RWPE2 (cell line): ENCODE data around the gene KIF1B.

ENCODE experiments used
- ATAC-seq: fragments of 200-7000 bp; cut with Tn5 transposase; 3 replicates; pipeline ENCODE4 v1.9.1; 2021; ENCODE audit warnings: low read depth
- DNase-seq: peaks from one replicate; pipeline ENCODE4 v3.0.0-alpha.2; 2020; ENCODE audit warnings: low spot score
- H3K27ac ChIP-seq: fragments of 450-650 bp; 2 replicates; pipeline ENCODE4 v1.5.1; 2017; ENCODE audit warnings: mild to moderate bottlenecking; ENCODE audit not compliant: poor library complexity, severe bottlenecking
- H3K27me3 ChIP-seq: fragments of 250-450 bp; sonication (Bioruptor Pico); 2 replicates; pipeline ENCODE4 v1.5.1; 2021; ENCODE audit warnings: mild to moderate bottlenecking, moderate library complexity; ENCODE audit not compliant: insufficient read depth, poor library complexity, severe bottlenecking
- H3K36me3 ChIP-seq: fragments of 250-450 bp; sonication (Bioruptor Pico); 2 replicates; pipeline ENCODE4 v1.5.1; 2020; ENCODE audit warnings: low read depth, mild to moderate bottlenecking, moderate library complexity
- H3K4me1 ChIP-seq: fragments of 250-450 bp; sonication (Bioruptor Pico); 2 replicates; pipeline ENCODE4 v1.5.1; 2021; ENCODE audit warnings: mild to moderate bottlenecking, moderate library complexity; ENCODE audit not compliant: insufficient read depth, poor library complexity, severe bottlenecking
- H3K4me3 ChIP-seq: fragments of 250-450 bp; sonication (Bioruptor Pico); 2 replicates; pipeline ENCODE4 v1.5.1; 2021; ENCODE audit warnings: mild to moderate bottlenecking, moderate library complexity; ENCODE audit not compliant: severe bottlenecking
- H3K9me3 ChIP-seq: fragments of 250-450 bp; sonication (Bioruptor Pico); 2 replicates; pipeline ENCODE4 v1.5.1; 2021; ENCODE audit warnings: mild to moderate bottlenecking, moderate library complexity; ENCODE audit not compliant: severe bottlenecking
- CTCF ChIP-seq: fragments of 450-650 bp; IDR thresholded peaks from one replicate; pipeline ENCODE4 v1.5.1; 2017; ENCODE audit warnings: mild to moderate bottlenecking, moderate library complexity; ENCODE audit not compliant: poor library complexity, severe bottlenecking

Gene KIF1B

GRCh38 chr1:10271090-10271489 lies 60.7 kb downstream of the KIF1B start:
- Histone ChIP-seq H3K36me3 (peaks cover 60% of the 10 kb centered on the region), H3K27ac (no peak overlapping the region), H3K27me3 (no peaks in the 10 kb centered on the region), H3K4me1 (no peaks in the 10 kb centered on the region), H3K4me3 (no peak overlapping the region), H3K9me3 (no peaks in the 10 kb centered on the region)
- ATAC-seq (no peak), DNase-seq (no peak)
- TF ChIP-seq CTCF = no peak

- Histone ChIP-seq H3K27ac (no peak overlapping the region), H3K9me3 (no peaks in the 10 kb centered on the region), H3K36me3 (peaks cover 66% of the 10 kb centered on the region), H3K27me3 (no peaks in the 10 kb centered on the region), H3K4me3 (no peak overlapping the region), H3K4me1 (no peaks in the 10 kb centered on the region)
- DNase-seq (no peak), ATAC-seq (no peak)
- TF ChIP-seq CTCF = no peak
These were observed 61.5 kb downstream of the KIF1B start for GRCh38 chr1:10271869-10272268.

- Histone ChIP-seq H3K27me3 (no peaks in the 10 kb centered on the region), H3K36me3 (peaks cover 67% of the 10 kb centered on the region), H3K4me1 (no peaks in the 10 kb centered on the region), H3K4me3 (no peak overlapping the region), H3K9me3 (no peaks in the 10 kb centered on the region), H3K27ac (no peak overlapping the region)
- DNase-seq (no peak), ATAC-seq (no peak)
- no peak for TF ChIP-seq CTCF
These were observed 61.9 kb downstream of the KIF1B start for GRCh38 chr1:10272274-10272673.

- Histone ChIP-seq H3K27me3 (no peaks in the 10 kb centered on the region), H3K4me3 (no peak overlapping the region), H3K27ac (no peak overlapping the region), H3K4me1 (no peaks in the 10 kb centered on the region), H3K36me3 (peaks cover 58% of the 10 kb centered on the region), H3K9me3 (no peaks in the 10 kb centered on the region)
- DNase-seq (no peak), ATAC-seq (no peak)
- no peak for TF ChIP-seq CTCF
These were observed 68.5 kb downstream of the KIF1B start for GRCh38 chr1:10278880-10279279.

- Histone ChIP-seq H3K27ac (no peak overlapping the region), H3K9me3 (no peaks in the 10 kb centered on the region), H3K36me3 (peaks cover 62% of the 10 kb centered on the region), H3K27me3 (no peaks in the 10 kb centered on the region), H3K4me1 (no peaks in the 10 kb centered on the region), H3K4me3 (no peak overlapping the region)
- TF ChIP-seq CTCF = no peak
- DNase-seq (no peak), ATAC-seq (no peak)
These were observed 70.3 kb downstream of the KIF1B start for GRCh38 chr1:10280439-10281350.
